ENCODE data around the gene TRIAP1.

GRCh38 chr12:120438495-120439198 lies 7.5 kb downstream of the TRIAP1 start:
- no peak for TF ChIP-seq EP300 (IDR thresholded peaks at IDR 0.05)
- TF ChIP-seq, protein P1, sequence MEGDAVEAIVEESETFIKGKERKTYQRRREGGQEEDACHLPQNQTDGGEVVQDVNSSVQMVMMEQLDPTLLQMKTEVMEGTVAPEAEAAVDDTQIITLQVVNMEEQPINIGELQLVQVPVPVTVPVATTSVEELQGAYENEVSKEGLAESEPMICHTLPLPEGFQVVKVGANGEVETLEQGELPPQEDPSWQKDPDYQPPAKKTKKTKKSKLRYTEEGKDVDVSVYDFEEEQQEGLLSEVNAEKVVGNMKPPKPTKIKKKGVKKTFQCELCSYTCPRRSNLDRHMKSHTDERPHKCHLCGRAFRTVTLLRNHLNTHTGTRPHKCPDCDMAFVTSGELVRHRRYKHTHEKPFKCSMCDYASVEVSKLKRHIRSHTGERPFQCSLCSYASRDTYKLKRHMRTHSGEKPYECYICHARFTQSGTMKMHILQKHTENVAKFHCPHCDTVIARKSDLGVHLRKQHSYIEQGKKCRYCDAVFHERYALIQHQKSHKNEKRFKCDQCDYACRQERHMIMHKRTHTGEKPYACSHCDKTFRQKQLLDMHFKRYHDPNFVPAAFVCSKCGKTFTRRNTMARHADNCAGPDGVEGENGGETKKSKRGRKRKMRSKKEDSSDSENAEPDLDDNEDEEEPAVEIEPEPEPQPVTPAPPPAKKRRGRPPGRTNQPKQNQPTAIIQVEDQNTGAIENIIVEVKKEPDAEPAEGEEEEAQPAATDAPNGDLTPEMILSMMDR (IDR thresholded peaks at IDR 0.05), result no peak
- TF ChIP-seq POLR2A (IDR thresholded peaks at IDR 0.05), result no peak
- TF ChIP-seq POLR2AphosphoS5 (IDR thresholded peaks at IDR 0.05), result no peak
